Bronchial epithelial cell (primary cell): Measurements from ENCODE around the gene C1orf50. TPM values are rescaled to one million over a fixed set of nuclear protein-coding genes. Genes with fewer than 3 reads are reported as not detected.

Source experiments
- DNase-seq: peaks from one replicate; pipeline ENCODE4 v3.0.0-alpha.2; 2010; ENCODE audit warnings: low read depth
- FAIRE-seq: peaks from 2 replicates; lab custom pipeline; 2011; peaks lifted over from hg19 to GRCh38; lab: Jason Lieb, UNC
- H3K27me3 ChIP-seq: 2 replicates; pipeline ENCODE4 v1.5.1; 2011; ENCODE audit warnings: low read length; ENCODE audit not compliant: control insufficient read depth, insufficient read depth
- H3K36me3 ChIP-seq: 2 replicates; pipeline ENCODE4 v1.5.1; 2011; ENCODE audit warnings: low read length; ENCODE audit not compliant: control insufficient read depth, insufficient read depth
- H3K4me3 ChIP-seq: 2 replicates; pipeline ENCODE4 v1.5.1; 2011; ENCODE audit warnings: mild to moderate bottlenecking, low read depth, low read length, control low read depth
- total RNA-seq: library from RNA; depleted of rRNA; stranded (reverse); fragments of >200 nt; gene quantifications from 2 replicates; pipeline ENCODE4 v1.2.1, GENCODE V29; 2014
- TF ChIP-seq, protein P1 (sequence below): IDR thresholded peaks from 2 replicates; pipeline ENCODE4 v1.5.1; 2011; ENCODE audit warnings: mild to moderate bottlenecking, moderate library complexity, low read length, control low read depth, inconsistent platforms; ENCODE audit not compliant: insufficient read depth, severe bottlenecking

C1orf50 gene
- total RNA-seq, 1 donor from 2014 or later, result 9.0 TPM

- Histone ChIP-seq H3K27me3 (no peaks in the 10 kb centered on the region), H3K36me3 (peaks cover 7% of the 10 kb centered on the region), H3K4me3 (no peak overlapping the region)
- FAIRE-seq (no peak), DNase-seq (no peak)
- TF ChIP-seq, protein P1, sequence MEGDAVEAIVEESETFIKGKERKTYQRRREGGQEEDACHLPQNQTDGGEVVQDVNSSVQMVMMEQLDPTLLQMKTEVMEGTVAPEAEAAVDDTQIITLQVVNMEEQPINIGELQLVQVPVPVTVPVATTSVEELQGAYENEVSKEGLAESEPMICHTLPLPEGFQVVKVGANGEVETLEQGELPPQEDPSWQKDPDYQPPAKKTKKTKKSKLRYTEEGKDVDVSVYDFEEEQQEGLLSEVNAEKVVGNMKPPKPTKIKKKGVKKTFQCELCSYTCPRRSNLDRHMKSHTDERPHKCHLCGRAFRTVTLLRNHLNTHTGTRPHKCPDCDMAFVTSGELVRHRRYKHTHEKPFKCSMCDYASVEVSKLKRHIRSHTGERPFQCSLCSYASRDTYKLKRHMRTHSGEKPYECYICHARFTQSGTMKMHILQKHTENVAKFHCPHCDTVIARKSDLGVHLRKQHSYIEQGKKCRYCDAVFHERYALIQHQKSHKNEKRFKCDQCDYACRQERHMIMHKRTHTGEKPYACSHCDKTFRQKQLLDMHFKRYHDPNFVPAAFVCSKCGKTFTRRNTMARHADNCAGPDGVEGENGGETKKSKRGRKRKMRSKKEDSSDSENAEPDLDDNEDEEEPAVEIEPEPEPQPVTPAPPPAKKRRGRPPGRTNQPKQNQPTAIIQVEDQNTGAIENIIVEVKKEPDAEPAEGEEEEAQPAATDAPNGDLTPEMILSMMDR, result no peak
Observed at GRCh38 chr1:42745851-42746250, 21.2 kb upstream of the C1orf50 start.

DNA sequence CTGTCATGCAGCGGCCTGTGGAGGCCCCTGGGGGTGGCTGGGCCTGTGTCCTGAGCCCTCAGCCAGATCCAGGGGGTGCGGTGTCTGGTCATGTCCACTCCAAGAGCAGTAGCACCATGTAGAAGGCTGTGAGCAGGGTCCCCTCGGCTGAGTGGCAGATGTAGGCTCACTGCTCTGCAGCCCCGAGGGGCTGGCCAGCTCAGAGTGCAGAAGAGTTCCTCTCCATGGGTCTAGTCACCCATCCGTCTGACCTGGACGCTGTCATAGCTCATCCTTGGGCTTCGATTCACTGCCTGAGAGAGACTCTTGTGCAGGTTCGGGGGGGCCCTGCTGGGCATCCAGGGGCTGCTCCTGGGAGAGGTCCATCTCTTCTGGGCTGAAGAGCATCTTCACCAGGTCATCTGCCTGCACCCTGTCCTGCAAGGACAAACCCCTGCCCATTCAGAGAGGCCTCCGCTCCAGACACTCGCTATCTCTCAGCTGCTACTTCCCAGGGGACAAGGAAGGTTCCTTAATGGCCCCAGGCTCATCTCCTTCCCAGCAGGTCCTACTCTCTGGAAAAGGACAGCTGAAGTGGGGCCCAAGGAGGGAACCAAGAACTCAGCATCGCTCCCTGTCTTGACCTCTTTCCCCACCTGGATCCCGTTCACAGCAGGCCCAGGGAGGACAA, 20.5 kb upstream of the C1orf50 start:
- Histone ChIP-seq H3K4me3 (no peak overlapping the region), H3K36me3 (peaks cover 7% of the 10 kb centered on the region), H3K27me3 (no peaks in the 10 kb centered on the region)
- TF ChIP-seq, protein P1, result no peak
- no peak for FAIRE-seq
- DNase-seq, result no peak

- H3K4me3 ChIP-seq, result no peak overlapping the region
- no peaks in the 10 kb centered on the region for H3K27me3 ChIP-seq
- FAIRE-seq (no peak), DNase-seq (no peak)
- TF ChIP-seq, protein P1, result peak; percentile 81
- peaks cover 9% of the 10 kb centered on the region for H3K36me3 ChIP-seq
Observed at GRCh38 chr1:42747125-42747524, 19.9 kb upstream of the C1orf50 start.

- Histone ChIP-seq H3K36me3 (peaks cover 9% of the 10 kb centered on the region), H3K27me3 (no peaks in the 10 kb centered on the region), H3K4me3 (no peak overlapping the region)
- peak; percentile 62 for FAIRE-seq
- TF ChIP-seq, protein P1, result no peak
- DNase-seq, result no peak
Observed at GRCh38 chr1:42748021-42748420, 19.0 kb upstream of the C1orf50 start.

DNA sequence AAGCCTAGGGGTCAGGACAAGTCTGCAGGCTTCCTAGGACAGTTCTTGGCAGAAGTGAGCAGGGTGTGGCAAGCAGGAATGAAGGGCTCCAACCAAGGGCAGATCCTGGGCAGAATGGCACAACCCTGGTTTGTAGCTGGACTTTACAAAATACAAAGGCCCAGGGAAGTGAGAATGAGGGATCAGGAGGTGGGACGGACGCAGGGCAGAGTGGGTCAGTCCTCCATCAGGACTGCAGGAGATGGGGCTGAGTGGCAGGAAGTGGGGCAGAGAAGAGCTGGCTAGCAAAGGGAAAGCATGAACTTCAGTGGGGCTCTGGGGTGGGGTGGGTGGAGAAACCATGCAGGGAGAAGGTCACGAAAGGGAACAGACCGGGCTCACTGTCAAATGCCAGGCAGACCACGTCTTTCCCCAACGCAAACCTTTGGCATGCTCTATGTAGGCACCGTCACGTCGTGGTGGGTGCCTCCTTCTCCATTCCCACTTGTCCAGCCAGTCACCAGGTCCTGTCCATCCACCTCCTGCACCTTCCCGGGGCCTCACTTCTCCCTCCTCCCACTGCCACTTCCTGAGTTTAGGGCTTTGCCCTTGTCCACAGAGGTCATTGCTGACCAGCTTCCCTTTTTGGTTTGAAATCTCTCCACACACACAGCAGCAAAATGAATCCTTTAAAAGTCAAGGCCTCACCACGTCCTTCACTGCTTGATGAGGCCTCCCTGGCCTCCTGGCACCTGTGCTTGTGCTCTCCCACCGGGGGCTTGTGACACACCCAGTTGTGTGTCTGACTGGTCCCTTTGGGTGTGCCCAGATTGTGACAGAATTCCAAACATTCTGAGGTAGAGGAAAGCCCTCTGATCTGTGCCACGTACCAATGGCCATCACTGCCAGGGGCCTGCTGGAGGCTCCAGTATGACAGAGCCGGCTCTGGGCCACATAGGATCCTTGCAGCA, 18.3 kb upstream of the C1orf50 start:
- no peak for DNase-seq
- Histone ChIP-seq H3K27me3 (no peaks in the 10 kb centered on the region), H3K36me3 (peaks cover 10% of the 10 kb centered on the region), H3K4me3 (no peak overlapping the region)
- FAIRE-seq, result no peak
- TF ChIP-seq, protein P1, result no peak
